ENCODE results near the gene NDUFV2. TPM values are rescaled to one million over a fixed set of nuclear protein-coding genes. Genes with fewer than 3 reads are reported as not detected.

Gene NDUFV2
- total RNA-seq, 4 donors from 2014 or later: 96.5 to 150 (median 110) TPM

GRCh38 chr18:9173770-9174233, 71.3 kb downstream of the NDUFV2 start:
- H3K4me3 ChIP-seq: no peak overlapping the region
- TF ChIP-seq POLR2A (IDR thresholded peaks at IDR 0.05) (no peak), CTCF (IDR thresholded peaks at IDR 0.05) (no peak)
- H3K9me3 ChIP-seq: no peaks in the 10 kb centered on the region
- intact Hi-C loops (cut with DNase I): no loop called here
- peaks cover 5 to 48% (median 22%) of the 10 kb centered on the region in 3 donors for H3K4me1 ChIP-seq
- peaks cover 0 to 3% (median 0%) of the 10 kb centered on the region in 3 donors for H3K36me3 ChIP-seq
- WGBS, 2 donors: 36 to 56% methylated on average over 5 to 6 of the region's 6 CpGs
- H3K27ac ChIP-seq: peak overlapping the region in 1 of 4 donors; percentile 14
- H3K27me3 ChIP-seq: no peaks in the 10 kb centered on the region
- DNase-seq: no peak

- peaks cover 5 to 48% (median 22%) of the 10 kb centered on the region in 3 donors for H3K4me1 ChIP-seq
- DNase-seq: no peak
- WGBS, 2 donors: 60 to 79% methylated on average over 2 to 4 of the region's 4 CpGs
- no peak overlapping the region for H3K4me3 ChIP-seq
- H3K9me3 ChIP-seq: no peaks in the 10 kb centered on the region
- peak overlapping the region in 1 of 4 donors; percentile 14 for H3K27ac ChIP-seq
- intact Hi-C loops (cut with DNase I): no loop called here
- TF ChIP-seq POLR2A (IDR thresholded peaks at IDR 0.05): no peak
- no peak for TF ChIP-seq CTCF (IDR thresholded peaks at IDR 0.05)
- no peaks in the 10 kb centered on the region for H3K27me3 ChIP-seq
- peaks cover 0 to 3% (median 0%) of the 10 kb centered on the region in 3 donors for H3K36me3 ChIP-seq
Measured at GRCh38 chr18:9174302-9174701, 71.8 kb downstream of the NDUFV2 start.

GRCh38 chr18:9175115-9175514, 72.6 kb downstream of the NDUFV2 start:
- peaks cover 5 to 52% (median 22%) of the 10 kb centered on the region in 3 donors for H3K4me1 ChIP-seq
- no peak overlapping the region for H3K4me3 ChIP-seq
- TF ChIP-seq POLR2A (IDR thresholded peaks at IDR 0.05) (no peak), CTCF (IDR thresholded peaks at IDR 0.05) (no peak)
- peaks cover 0 to 3% (median 0%) of the 10 kb centered on the region in 3 donors for H3K36me3 ChIP-seq
- H3K9me3 ChIP-seq: no peaks in the 10 kb centered on the region
- DNase-seq: no peak
- no peak overlapping the region for H3K27ac ChIP-seq
- WGBS, 2 donors: 94 to 100% methylated on average over 1 of the region's 1 CpG
- intact Hi-C loops (cut with DNase I): no loop called here
- H3K27me3 ChIP-seq: no peaks in the 10 kb centered on the region

GRCh38 chr18:9177031-9177430, 74.5 kb downstream of the NDUFV2 start:
- intact Hi-C loops (cut with DNase I): no loop called here
- Histone ChIP-seq H3K9me3 (no peaks in the 10 kb centered on the region), H3K27ac (no peak overlapping the region), H3K27me3 (no peaks in the 10 kb centered on the region), H3K36me3 (peaks cover 0 to 4% (median 0%) of the 10 kb centered on the region in 3 donors), H3K4me1 (peaks cover 5 to 70% (median 22%) of the 10 kb centered on the region in 3 donors), H3K4me3 (no peak overlapping the region)
- TF ChIP-seq POLR2A (IDR thresholded peaks at IDR 0.05) (no peak), CTCF (IDR thresholded peaks at IDR 0.05) (no peak)
- WGBS, 2 donors: 92% methylated on average over 6 of the region's 6 CpGs
- no peak for DNase-seq

GRCh38 chr18:9177466-9177865, 75.0 kb downstream of the NDUFV2 start:
- intact Hi-C loops (cut with DNase I): no loop called here
- TF ChIP-seq POLR2A (IDR thresholded peaks at IDR 0.05) (no peak), CTCF (IDR thresholded peaks at IDR 0.05) (no peak)
- DNase-seq: no peak
- Histone ChIP-seq H3K27me3 (no peaks in the 10 kb centered on the region), H3K4me3 (no peak overlapping the region), H3K36me3 (peaks cover 0 to 8% (median 0%) of the 10 kb centered on the region in 3 donors), H3K4me1 (peaks cover 5 to 65% (median 22%) of the 10 kb centered on the region in 3 donors), H3K9me3 (no peaks in the 10 kb centered on the region), H3K27ac (no peak overlapping the region)
- 74 to 83% methylated on average over 4 of the region's 4 CpGs for WGBS, 2 donors

Measured in esophagus squamous epithelium (tissue), 5 donors.